ENCODE measurements around the gene LNPEP. TPM values are rescaled to one million over a fixed set of nuclear protein-coding genes. Genes with fewer than 3 reads are reported as not detected.

Gene LNPEP
- total RNA-seq, 1 experiment from 2014 or later = 6.4 TPM

- no peaks in the 10 kb centered on the region for H3K36me3 Mint-ChIP-seq
- TF ChIP-seq GABPB1 (CRISPR knock-in tag; IDR thresholded peaks at IDR 0.05) (no peak), STAT6 (CRISPR knock-in tag; conservative IDR thresholded peaks at IDR 0.05; ENCODE audit: low read depth) (no peak), HMGXB4 (CRISPR knock-in tag; IDR thresholded peaks at IDR 0.05) (no peak), ZNF121 (CRISPR knock-in tag; IDR thresholded peaks at IDR 0.05) (no peak), SP1 (CRISPR knock-in tag; conservative IDR thresholded peaks at IDR 0.05) (no peak), ZNF281 (CRISPR knock-in tag; IDR thresholded peaks at IDR 0.05) (no peak), ZNF232 (CRISPR knock-in tag; IDR thresholded peaks at IDR 0.05) (no peak), FOXK1 (CRISPR knock-in tag; IDR thresholded peaks at IDR 0.05) (no peak), AFF4 (CRISPR knock-in tag; IDR thresholded peaks at IDR 0.05; ENCODE audit: borderline replicate concordance) (no peak), NFE2L1 (CRISPR knock-in tag; IDR thresholded peaks at IDR 0.05) (no peak), ZNF416 (CRISPR knock-in tag; IDR thresholded peaks at IDR 0.05) (no peak), CREB1 (CRISPR knock-in tag; IDR thresholded peaks at IDR 0.05) (no peak), IRF2 (CRISPR knock-in tag; IDR thresholded peaks at IDR 0.05; ENCODE audit: borderline replicate concordance, low read depth) (no peak), TEAD4 (CRISPR knock-in tag; IDR thresholded peaks at IDR 0.05) (no peak), AR (CRISPR knock-in tag; IDR thresholded peaks at IDR 0.05) (no peak), ZNF219 (CRISPR knock-in tag; IDR thresholded peaks at IDR 0.05; ENCODE audit: borderline replicate concordance) (no peak)
- H3K9me3 Mint-ChIP-seq = no peaks in the 10 kb centered on the region
- H3K27me3 Mint-ChIP-seq (ENCODE audit: low read depth) = no peaks in the 10 kb centered on the region
- ChIA-PET POLR2A (no interaction called here), CTCF (no interaction called here)
- no peak overlapping the region for H3K4me3 Mint-ChIP-seq
- peaks cover 7% of the 10 kb centered on the region for H3K4me1 Mint-ChIP-seq
- no peak for DNase-seq (ENCODE audit: low spot score)
- H3K27ac Mint-ChIP-seq = no peak overlapping the region
- no peak for ATAC-seq
Measured at GRCh38 chr5:96920744-96921355, 15.0 kb upstream of the LNPEP start.

All from WTC11 (cell line).